ENCODE results near the gene GLA.

The GLA gene

GRCh38 chrX:101430457-101431078, 22.8 kb upstream of the GLA start:
- H3K4me3 ChIP-seq (replicated peaks; ENCODE audit: low read depth, low read length): no peak overlapping the region
- DNase-seq (ENCODE audit: low read depth): no peak
- no peak for TF ChIP-seq CTCF (IDR thresholded peaks at IDR 0.05; ENCODE audit: low read length, missing control alignments)

- no peak overlapping the region for H3K4me3 ChIP-seq (replicated peaks; ENCODE audit: low read depth, low read length)
- DNase-seq (ENCODE audit: low read depth): no peak
- no peak for TF ChIP-seq CTCF (IDR thresholded peaks at IDR 0.05; ENCODE audit: low read length, missing control alignments)
Observed at GRCh38 chrX:101429934-101430333, 22.2 kb upstream of the GLA start.

GRCh38 chrX:101427954-101428353, 20.2 kb upstream of the GLA start:
- no peak for TF ChIP-seq CTCF (IDR thresholded peaks at IDR 0.05; ENCODE audit: low read length, missing control alignments)
- no peak overlapping the region for H3K4me3 ChIP-seq (replicated peaks; ENCODE audit: low read depth, low read length)
- no peak for DNase-seq (ENCODE audit: low read depth)

- no peak for DNase-seq (ENCODE audit: low read depth)
- TF ChIP-seq CTCF (IDR thresholded peaks at IDR 0.05; ENCODE audit: low read length, missing control alignments): no peak
- H3K4me3 ChIP-seq (replicated peaks; ENCODE audit: low read depth, low read length): no peak overlapping the region
Observed at GRCh38 chrX:101419489-101419888, 11.8 kb upstream of the GLA start.

- peak overlapping the region; percentile 50 for H3K4me3 ChIP-seq (replicated peaks; ENCODE audit: low read depth, low read length)
- no peak for TF ChIP-seq CTCF (IDR thresholded peaks at IDR 0.05; ENCODE audit: low read length, missing control alignments)
- DNase-seq (ENCODE audit: low read depth): no peak
Observed at GRCh38 chrX:101417981-101418841, 10.5 kb upstream of the GLA start.

GRCh38 chrX:101417190-101417589, 9.5 kb upstream of the GLA start:
- no peak for TF ChIP-seq CTCF (IDR thresholded peaks at IDR 0.05; ENCODE audit: low read length, missing control alignments)
- DNase-seq (ENCODE audit: low read depth): no peak
- H3K4me3 ChIP-seq (replicated peaks; ENCODE audit: low read depth, low read length): no peak overlapping the region
